Calu3 (cell line): ENCODE data around the gene SUN3. TPM values are rescaled to one million over a fixed set of nuclear protein-coding genes. Genes with fewer than 3 reads are reported as not detected.

Source experiments
- BruUV-seq: library from RNA; stranded (reverse); fragments of 400-500 nt; replicated peaks from 2 replicates; lab custom pipeline; 2021; lab: Mats Ljungman, UMichigan
- CTCF ChIA-PET: fragments of 300-600 bp; sonication (Branson Sonifier 250); formaldehyde crosslinking; loops from one replicate; lab custom pipeline; 2022; ENCODE audit warnings: antibody characterized with exemption; lab: Charles Lee
- DNase-seq: peaks from one replicate; pipeline ENCODE4 v3.0.0; 2022
- H3K27ac Mint-ChIP-seq: one replicate; pipeline ENCODE4 v1.8.0; 2022; ENCODE audit warnings: mixed read lengths; ENCODE audit not compliant: unreplicated experiment
- H3K27me3 Mint-ChIP-seq: one replicate; pipeline ENCODE4 v1.8.0; 2022; ENCODE audit warnings: mixed read lengths; ENCODE audit not compliant: unreplicated experiment
- H3K36me3 Mint-ChIP-seq: one replicate; pipeline ENCODE4 v1.8.0; 2022; ENCODE audit warnings: mild to moderate bottlenecking, moderate library complexity, mixed read lengths; ENCODE audit not compliant: insufficient read depth, unreplicated experiment
- H3K4me1 Mint-ChIP-seq: one replicate; pipeline ENCODE4 v1.8.0; 2022; ENCODE audit warnings: mild to moderate bottlenecking, low read depth, mixed read lengths; ENCODE audit not compliant: unreplicated experiment
- H3K4me3 Mint-ChIP-seq: one replicate; pipeline ENCODE4 v1.8.0; 2022; ENCODE audit warnings: mild to moderate bottlenecking, low read depth, moderate library complexity, mixed read lengths; ENCODE audit not compliant: unreplicated experiment
- H3K9me3 Mint-ChIP-seq: one replicate; pipeline ENCODE4 v1.8.0; 2022; ENCODE audit warnings: low read depth, mixed read lengths; ENCODE audit not compliant: unreplicated experiment
- CTCF ChIP-seq: fragments of 200-600 bp; IDR thresholded peaks from one replicate; pipeline ENCODE4 v1.8.0; 2022; ENCODE audit warnings: antibody characterized with exemption; ENCODE audit not compliant: unreplicated experiment
- intact Hi-C: fragments of 100-400 bp; cut with micrococcal nuclease; formaldehyde crosslinking; loops from one replicate; pipeline ENCODE4 v1.10.0; 2022; ENCODE audit not compliant: unreplicated experiment
- total RNA-seq: library from RNA; stranded (reverse); gene quantifications from 2 replicates; pipeline ENCODE4 v1.2.3, GENCODE V29; 2022

The SUN3 gene
- total RNA-seq, 1 experiment from 2014 or later: 1.8 TPM

DNA sequence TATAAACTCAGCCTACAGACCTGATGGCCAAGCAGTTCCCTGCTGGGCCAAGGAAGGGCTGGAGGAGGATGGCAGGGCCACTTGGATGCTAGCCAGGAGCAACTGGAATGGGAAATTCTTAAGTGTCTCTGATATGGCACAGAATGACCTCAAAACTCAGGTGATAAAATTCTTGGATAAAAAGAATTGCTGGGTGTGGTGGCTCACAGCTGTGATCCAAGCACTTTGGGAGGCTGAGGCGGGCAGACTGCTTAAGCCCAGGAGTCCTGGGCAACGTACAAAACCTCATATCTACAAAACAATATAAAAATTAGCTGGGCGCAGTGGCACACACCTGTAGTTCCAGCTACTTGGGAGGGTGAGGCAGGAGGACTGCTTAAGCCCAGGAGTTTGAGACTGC lies 66.6 kb downstream of the SUN3 start:
- no TSS peak for BruUV-seq
- DNase-seq: no peak
- H3K9me3 Mint-ChIP-seq: no peaks in the 10 kb centered on the region
- H3K27ac Mint-ChIP-seq: no peak overlapping the region
- H3K36me3 Mint-ChIP-seq: peaks cover 39% of the 10 kb centered on the region
- H3K4me1 Mint-ChIP-seq: no peaks in the 10 kb centered on the region
- intact Hi-C loops: no loop called here
- CTCF ChIA-PET: no interaction called here
- no peak for TF ChIP-seq CTCF
- H3K4me3 Mint-ChIP-seq: no peak overlapping the region
- no peaks in the 10 kb centered on the region for H3K27me3 Mint-ChIP-seq

GRCh38 chr7:47957156-47957555 lies 71.8 kb downstream of the SUN3 start:
- Mint-ChIP-seq H3K27me3 (no peaks in the 10 kb centered on the region), H3K27ac (no peak overlapping the region), H3K9me3 (no peaks in the 10 kb centered on the region), H3K4me1 (no peaks in the 10 kb centered on the region), H3K4me3 (no peak overlapping the region), H3K36me3 (peaks cover 11% of the 10 kb centered on the region)
- DNase-seq: no peak
- CTCF ChIA-PET: interaction anchor here (0.9 kb wide), 1 partner anchor 11 kb away, joined by 3 read pairs; no protein-coding TSS in a partner anchor
- TF ChIP-seq CTCF: no peak
- intact Hi-C loops: no loop called here
- BruUV-seq: no TSS peak

DNA sequence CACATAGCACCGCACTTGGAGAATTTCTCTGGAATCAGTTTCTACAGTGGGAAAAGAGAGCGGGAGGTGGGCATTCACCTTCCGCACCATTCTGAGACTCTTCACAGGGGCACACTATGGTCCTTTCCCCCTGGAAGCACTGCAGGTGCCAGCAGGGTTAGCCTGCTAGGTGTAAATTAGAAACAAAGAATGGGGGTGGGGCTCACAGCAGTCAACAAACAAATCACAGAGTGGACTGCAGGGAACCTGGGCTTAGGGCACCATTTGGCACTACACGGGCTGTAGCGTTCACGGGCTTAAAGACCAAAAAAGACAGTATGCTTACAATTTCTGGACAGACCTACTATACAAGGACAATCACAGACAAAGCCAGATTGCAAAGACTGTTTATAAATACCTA lies 72.7 kb downstream of the SUN3 start:
- no peaks in the 10 kb centered on the region for H3K27me3 Mint-ChIP-seq
- no peaks in the 10 kb centered on the region for H3K9me3 Mint-ChIP-seq
- peaks cover 5% of the 10 kb centered on the region for H3K36me3 Mint-ChIP-seq
- DNase-seq: no peak
- no peak overlapping the region for H3K27ac Mint-ChIP-seq
- intact Hi-C loops: no loop called here
- no peaks in the 10 kb centered on the region for H3K4me1 Mint-ChIP-seq
- CTCF ChIA-PET: no interaction called here
- no TSS peak for BruUV-seq
- no peak overlapping the region for H3K4me3 Mint-ChIP-seq
- no peak for TF ChIP-seq CTCF

GRCh38 chr7:47954231-47954911 lies 74.5 kb downstream of the SUN3 start:
- Mint-ChIP-seq H3K4me1 (no peaks in the 10 kb centered on the region), H3K9me3 (no peaks in the 10 kb centered on the region), H3K27me3 (no peaks in the 10 kb centered on the region), H3K36me3 (peaks cover 4% of the 10 kb centered on the region), H3K27ac (no peak overlapping the region), H3K4me3 (no peak overlapping the region)
- DNase-seq: no peak
- no TSS peak for BruUV-seq
- CTCF ChIA-PET: interaction anchor here (0.5 to 1.0 kb wide), 2 partner anchors 10 to 34 kb away, joined by 3 read pairs; no protein-coding TSS in a partner anchor
- no peak for TF ChIP-seq CTCF
- intact Hi-C loops: loop anchor here (5.0 kb wide), 1 partner anchor 928 kb away; no protein-coding TSS in a partner anchor
